Keratinocyte (primary cell): Measurements from ENCODE around the gene YLPM1. TPM values are rescaled to one million over a fixed set of nuclear protein-coding genes. Genes with fewer than 3 reads are reported as not detected.

Experiments
- DNase-seq: peaks from one replicate; pipeline ENCODE4 v3.0.0-alpha.2; 2011; ENCODE audit warnings: low read depth, missing footprints, low spot score
- FAIRE-seq: peaks from 2 replicates; lab custom pipeline; 2011; peaks lifted over from hg19 to GRCh38; lab: Jason Lieb, UNC
- H2AFZ ChIP-seq: 2 replicates; pipeline ENCODE4 v1.6.0; 2012; ENCODE audit warnings: low read length, control low read depth, inconsistent platforms; ENCODE audit not compliant: control insufficient read depth
- H3K27ac ChIP-seq: 2 replicates; pipeline ENCODE4 v1.5.1; 2011; ENCODE audit warnings: low read length; ENCODE audit not compliant: control insufficient read depth, insufficient read depth
- H3K27me3 ChIP-seq: 3 replicates; pipeline ENCODE4 v1.6.0; 2011; ENCODE audit warnings: low read length; ENCODE audit not compliant: control insufficient read depth, insufficient read depth; ENCODE audit errors: extremely low read depth
- H3K36me3 ChIP-seq, 2 experiments: 2 replicates in 1 of 2; 3 replicates in 1 of 2; pipeline ENCODE4 v1.5.1; 2011; ENCODE audit warnings: low read length in 2 of 2, mild to moderate bottlenecking in 1 of 2; ENCODE audit not compliant: control insufficient read depth in 2 of 2, insufficient read depth in 2 of 2; ENCODE audit errors: extremely low read depth in 1 of 2
- H3K4me1 ChIP-seq: 3 replicates; pipeline ENCODE4 v1.5.1; 2011; ENCODE audit warnings: low read length; ENCODE audit not compliant: control insufficient read depth, insufficient read depth; ENCODE audit errors: extremely low read depth
- H3K4me2 ChIP-seq: 3 replicates; pipeline ENCODE4 v1.6.0; 2011; ENCODE audit warnings: low read depth, low read length; ENCODE audit not compliant: control insufficient read depth, insufficient read depth; ENCODE audit errors: extremely low read depth
- H3K4me3 ChIP-seq, 3 experiments: fragments of 200-600 bp in 1 of 3; sonication (generic) in 1 of 3; 2 replicates in 2 of 3; 3 replicates in 1 of 3; pipeline ENCODE4 v1.5.1; 2011 to 2016; ENCODE audit warnings: low read length in 3 of 3, mild to moderate bottlenecking in 3 of 3, control low read depth in 2 of 3, inconsistent platforms in 1 of 3, low read depth in 1 of 3, mixed read lengths in 1 of 3, mixed run types in 1 of 3, moderate library complexity in 1 of 3; ENCODE audit not compliant: control insufficient read depth in 2 of 3, insufficient read depth in 2 of 3; ENCODE audit errors: extremely low read depth in 1 of 3
- H3K79me2 ChIP-seq: 2 replicates; pipeline ENCODE4 v1.6.0; 2012; ENCODE audit warnings: low read length; ENCODE audit not compliant: control insufficient read depth, insufficient read depth
- H3K9ac ChIP-seq: 3 replicates; pipeline ENCODE4 v1.6.0; 2011; ENCODE audit warnings: low read length; ENCODE audit not compliant: control insufficient read depth, insufficient read depth; ENCODE audit errors: extremely low read depth
- H3K9me1 ChIP-seq: 3 replicates; pipeline ENCODE4 v1.6.0; 2011; ENCODE audit warnings: low read length; ENCODE audit not compliant: control insufficient read depth, insufficient read depth; ENCODE audit errors: extremely low read depth
- H3K9me3 ChIP-seq: 2 replicates; pipeline ENCODE4 v1.5.1; 2012; ENCODE audit warnings: low read depth, low read length; ENCODE audit not compliant: control insufficient read depth
- H4K20me1 ChIP-seq: 3 replicates; pipeline ENCODE4 v1.6.0; 2011; ENCODE audit warnings: low read length; ENCODE audit not compliant: control insufficient read depth, insufficient read depth; ENCODE audit errors: extremely low read depth
- EZH2 ChIP-seq: IDR thresholded peaks from one replicate; pipeline ENCODE4 v1.6.1; 2012; ENCODE audit warnings: inconsistent platforms, mild to moderate bottlenecking, low read length, moderate library complexity
- dilution Hi-C: fragments of 300-500 bp; cut with MboI; formaldehyde crosslinking; loops from one replicate; pipeline ENCODE4 v1.7.0; 2020; ENCODE audit warnings: low sequenced_read_pairs; ENCODE audit not compliant: extremely low pct_ligation_motif_present
- polyA plus RNA-seq, 5 experiments: library from polyadenylated mRNA; depleted of rRNA in 3 of 5; stranded (reverse) in 3 of 5; stranded (forward) in 1 of 5; unstranded in 1 of 5; fragments of >200 nt; gene quantifications; 1 replicate in 1 of 5; 2 replicates in 3 of 5; 3 replicates in 1 of 5; pipeline versions ENCODE4 v1.2.1 to v1.2.3, GENCODE V29; 2011 to 2012; ENCODE audit warnings: missing spikeins in 2 of 5, low read depth in 1 of 5, low replicate concordance in 1 of 5
- TF ChIP-seq, protein P1 (sequence below), 3 experiments: IDR thresholded peaks in 1 of 3; conservative IDR thresholded peaks in 1 of 3; optimal IDR thresholded peaks in 1 of 3; 2 replicates in 2 of 3; 3 replicates in 1 of 3; pipeline versions ENCODE3 to v1.5.1; 2011; ENCODE audit warnings: low read length in 3 of 3, mild to moderate bottlenecking in 3 of 3, moderate library complexity in 2 of 3, control low read depth in 1 of 3, inconsistent platforms in 1 of 3; ENCODE audit not compliant: insufficient read depth in 2 of 3; ENCODE audit errors: extremely low read depth in 1 of 3

YLPM1 gene
- polyA plus RNA-seq, 1 donor (not counting 4 experiments of a cell fraction or from before 2014, with no cell fraction given), result 10.0 TPM

DNA sequence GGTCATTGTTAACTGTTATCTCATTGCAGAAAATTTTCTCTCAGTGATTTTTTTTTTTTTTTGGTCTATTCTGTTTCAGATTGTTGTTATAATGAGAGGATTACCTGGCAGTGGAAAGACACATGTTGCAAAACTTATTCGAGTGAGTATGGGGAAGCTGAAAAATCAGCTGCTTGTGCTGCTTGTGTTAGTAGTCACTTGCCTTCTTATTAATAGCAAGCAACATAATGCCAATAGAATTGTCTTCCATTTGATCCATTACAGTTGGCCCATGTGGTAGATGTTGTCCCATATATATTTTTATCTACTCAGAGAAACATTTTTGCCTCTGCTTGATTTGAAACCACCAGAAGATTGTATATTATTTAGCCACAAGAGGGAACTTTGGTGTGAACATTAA, 53.0 kb downstream of the YLPM1 start:
- Histone ChIP-seq H3K9me3 (no peaks in the 10 kb centered on the region), H4K20me1 (no peaks in the 10 kb centered on the region), H3K4me1 (no peaks in the 10 kb centered on the region), H3K36me3 (peaks cover 18 to 33% of the 10 kb centered on the region in 2 experiments), H3K27me3 (no peaks in the 10 kb centered on the region), H2AFZ (no peak overlapping the region), H3K4me3 (no peak overlapping the region), H3K79me2 (no peaks in the 10 kb centered on the region), H3K4me2 (no peak overlapping the region), H3K27ac (no peak overlapping the region), H3K9ac (no peak overlapping the region), H3K9me1 (no peaks in the 10 kb centered on the region)
- DNase-seq (no peak), FAIRE-seq (no peak)
- dilution Hi-C loops, result no loop called here
- TF ChIP-seq, protein P1, sequence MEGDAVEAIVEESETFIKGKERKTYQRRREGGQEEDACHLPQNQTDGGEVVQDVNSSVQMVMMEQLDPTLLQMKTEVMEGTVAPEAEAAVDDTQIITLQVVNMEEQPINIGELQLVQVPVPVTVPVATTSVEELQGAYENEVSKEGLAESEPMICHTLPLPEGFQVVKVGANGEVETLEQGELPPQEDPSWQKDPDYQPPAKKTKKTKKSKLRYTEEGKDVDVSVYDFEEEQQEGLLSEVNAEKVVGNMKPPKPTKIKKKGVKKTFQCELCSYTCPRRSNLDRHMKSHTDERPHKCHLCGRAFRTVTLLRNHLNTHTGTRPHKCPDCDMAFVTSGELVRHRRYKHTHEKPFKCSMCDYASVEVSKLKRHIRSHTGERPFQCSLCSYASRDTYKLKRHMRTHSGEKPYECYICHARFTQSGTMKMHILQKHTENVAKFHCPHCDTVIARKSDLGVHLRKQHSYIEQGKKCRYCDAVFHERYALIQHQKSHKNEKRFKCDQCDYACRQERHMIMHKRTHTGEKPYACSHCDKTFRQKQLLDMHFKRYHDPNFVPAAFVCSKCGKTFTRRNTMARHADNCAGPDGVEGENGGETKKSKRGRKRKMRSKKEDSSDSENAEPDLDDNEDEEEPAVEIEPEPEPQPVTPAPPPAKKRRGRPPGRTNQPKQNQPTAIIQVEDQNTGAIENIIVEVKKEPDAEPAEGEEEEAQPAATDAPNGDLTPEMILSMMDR (optimal IDR thresholded peaks at IDR 0.05 in 1 of 3, IDR thresholded peaks at IDR 0.05 in 1 of 3, conservative IDR thresholded peaks at IDR 0.05 in 1 of 3; ENCODE audit: extremely low read depth in 1 of 3, insufficient read depth in 2 of 3, low read length in 3 of 3), result no peak
- no peak for TF ChIP-seq EZH2

- TF ChIP-seq EZH2, result no peak
- TF ChIP-seq, protein P1 (optimal IDR thresholded peaks at IDR 0.05 in 1 of 3, IDR thresholded peaks at IDR 0.05 in 1 of 3, conservative IDR thresholded peaks at IDR 0.05 in 1 of 3; ENCODE audit: extremely low read depth in 1 of 3, insufficient read depth in 2 of 3, low read length in 3 of 3), result no peak
- Histone ChIP-seq H3K9ac (no peak overlapping the region), H3K4me3 (no peak overlapping the region), H3K27ac (no peak overlapping the region), H3K27me3 (no peaks in the 10 kb centered on the region), H3K36me3 (peaks cover 15 to 18% of the 10 kb centered on the region in 2 experiments), H3K79me2 (no peaks in the 10 kb centered on the region), H2AFZ (no peak overlapping the region), H3K4me1 (peaks cover 7% of the 10 kb centered on the region), H3K4me2 (no peak overlapping the region), H4K20me1 (no peaks in the 10 kb centered on the region), H3K9me1 (no peaks in the 10 kb centered on the region), H3K9me3 (no peaks in the 10 kb centered on the region)
- DNase-seq (no peak), FAIRE-seq (no peak)
- dilution Hi-C loops, result no loop called here
Observed at GRCh38 chr14:74820288-74820687, 57.2 kb downstream of the YLPM1 start.
